HG03575 (cell line): ENCODE results near the gene DSTYK.

Experiments
- ATAC-seq: cut with Tn5 transposase; IDR thresholded peaks from one replicate; pipeline ENCODE4 v1.9.1; 2021; ENCODE audit not compliant: unreplicated experiment, insufficient number of reproducible peaks, low FRiP score; ENCODE audit errors: extremely low read depth

Gene DSTYK

GRCh38 chr1:205147191-205147835, 64.2 kb downstream of the DSTYK start:
- no peak for ATAC-seq

GRCh38 chr1:205144751-205145150, 66.8 kb downstream of the DSTYK start:
- no peak for ATAC-seq

DNA sequence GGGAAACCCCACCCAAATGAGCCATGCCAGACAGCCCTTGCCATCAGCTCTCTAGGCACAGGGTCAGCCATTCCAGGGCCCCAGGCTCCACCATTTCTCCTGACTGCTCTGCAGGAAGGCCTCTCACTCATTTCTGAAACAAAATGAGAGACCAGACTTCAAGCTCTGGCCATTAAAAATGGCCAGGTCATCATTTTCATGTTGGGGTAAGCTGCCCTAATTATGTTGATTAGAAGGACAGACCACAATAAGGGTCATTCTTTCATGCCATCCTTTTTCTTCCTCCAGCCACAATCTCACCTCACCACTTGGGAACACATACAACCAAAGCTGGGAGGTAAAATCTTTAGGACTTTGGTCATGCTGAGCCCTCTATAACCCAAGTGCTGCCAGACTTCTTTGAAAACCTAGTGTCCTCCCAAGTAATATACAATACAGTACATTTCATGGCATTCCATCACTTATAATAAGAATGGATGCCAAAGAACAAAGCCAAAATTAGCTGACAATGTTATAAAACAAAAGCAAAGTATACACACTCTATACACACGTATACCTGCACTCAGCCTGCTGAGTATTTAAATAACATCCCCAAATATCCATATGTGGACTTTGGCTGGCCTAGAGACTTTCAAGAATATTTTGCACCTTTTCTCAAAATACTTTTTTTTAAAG, 67.3 kb downstream of the DSTYK start:
- no peak for ATAC-seq

GRCh38 chr1:205142102-205142469, 69.4 kb downstream of the DSTYK start:
- no peak for ATAC-seq

- ATAC-seq, result no peak
Observed at GRCh38 chr1:205141236-205142101, 70.0 kb downstream of the DSTYK start.

DNA sequence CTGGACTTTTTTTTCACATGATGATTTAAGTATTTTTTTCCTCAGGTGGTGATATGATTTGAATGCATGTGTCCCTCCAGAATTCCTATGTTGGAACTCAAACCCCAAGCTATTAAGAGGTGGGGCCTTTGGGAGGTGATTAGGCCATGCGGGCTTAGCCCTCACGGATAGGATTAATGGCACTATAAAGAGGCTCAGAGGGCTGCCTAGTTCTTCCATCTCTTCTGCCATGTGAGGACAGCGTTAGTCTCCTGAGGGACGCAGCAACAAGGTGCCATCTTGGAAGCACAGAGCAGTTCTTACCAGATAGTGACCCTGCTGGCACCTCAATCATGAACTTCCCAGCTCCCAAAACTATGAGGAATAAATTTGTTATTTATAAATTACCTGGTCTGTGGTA, 71.4 kb downstream of the DSTYK start:
- ATAC-seq, result no peak

GRCh38 chr1:205137901-205138300, 73.6 kb downstream of the DSTYK start:
- ATAC-seq, result no peak

- no peak for ATAC-seq
Observed at GRCh38 chr1:205133287-205133686, 78.2 kb downstream of the DSTYK start.

- no peak for ATAC-seq
Observed at GRCh38 chr1:205129447-205130029, 82.0 kb downstream of the DSTYK start.

- ATAC-seq, result no peak
Observed at GRCh38 chr1:205128050-205128449, 83.5 kb downstream of the DSTYK start.

DNA sequence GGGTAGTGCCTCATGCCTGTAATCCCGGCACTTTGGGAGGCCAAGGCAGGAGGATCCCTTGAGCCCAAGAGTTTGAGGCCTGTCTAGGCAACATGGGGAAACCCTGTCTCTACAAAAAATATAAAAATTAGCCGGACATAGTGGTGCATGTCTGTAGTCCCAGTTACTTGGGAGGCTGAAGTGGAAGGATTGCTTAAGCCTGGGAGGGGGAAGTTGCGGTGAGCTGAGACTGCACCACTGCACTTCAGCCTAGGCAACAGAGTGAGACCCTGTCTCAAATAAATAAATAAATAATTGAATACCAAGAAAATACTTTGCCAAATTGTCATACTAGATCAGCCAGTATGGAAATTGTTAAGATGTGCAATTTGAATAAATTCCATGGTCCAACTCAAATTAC, 83.9 kb downstream of the DSTYK start:
- ATAC-seq, result no peak

DNA sequence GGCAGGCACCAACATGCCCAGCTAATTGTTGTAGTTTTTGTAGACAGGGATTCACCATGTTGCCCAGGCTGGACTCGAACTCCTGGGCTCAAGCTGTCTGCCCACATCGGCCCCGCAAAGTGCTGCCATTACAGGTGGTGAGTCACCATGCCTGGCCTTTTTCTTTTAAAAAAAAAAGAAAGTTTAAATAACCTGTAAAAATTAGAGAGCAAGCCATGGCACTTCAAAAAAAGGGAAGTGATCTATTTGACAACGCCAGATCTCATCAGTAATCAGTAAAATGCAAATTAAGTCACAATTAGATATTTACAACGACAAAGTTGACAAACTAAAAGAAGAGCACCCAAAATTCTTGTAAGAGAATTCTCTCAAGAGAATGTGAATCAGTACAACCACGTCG, 86.8 kb downstream of the DSTYK start:
- ATAC-seq, result no peak

- peak; percentile 9 for ATAC-seq
Observed at GRCh38 chr1:205122489-205122882, 89.0 kb downstream of the DSTYK start.

- peak; percentile 53 for ATAC-seq
Observed at GRCh38 chr1:205121660-205122488, 89.6 kb downstream of the DSTYK start, which contains the start of gene RBBP5. Gene RBBP5 (minus strand): TSS chr1:205121978. CDS start chr1:205121873, 105 bp downstream.

GRCh38 chr1:205118752-205119151, 92.8 kb downstream of the DSTYK start:
- ATAC-seq, result no peak

GRCh38 chr1:205111354-205111753, 100.1 kb downstream of the DSTYK start:
- ATAC-seq, result no peak

DNA sequence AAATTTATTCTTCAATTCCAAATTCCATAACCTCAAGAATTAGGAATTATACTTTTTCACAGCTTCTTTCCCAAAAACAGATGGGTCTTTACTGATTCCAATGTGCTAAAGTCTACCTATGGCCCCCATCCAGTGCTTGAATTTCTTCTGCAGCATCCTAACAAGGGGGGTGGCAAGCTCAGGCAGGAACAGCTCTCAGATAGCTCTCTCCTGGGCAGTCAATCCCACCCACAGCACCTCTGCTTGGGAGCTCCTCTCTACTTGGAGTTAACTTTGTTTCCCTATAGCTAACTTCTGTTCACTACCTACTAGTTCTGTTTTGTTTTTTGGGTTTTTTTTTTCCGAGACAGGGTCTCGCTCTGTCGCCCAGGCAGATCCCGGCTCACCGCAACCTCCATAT, 101.8 kb downstream of the DSTYK start:
- ATAC-seq, result no peak

DNA sequence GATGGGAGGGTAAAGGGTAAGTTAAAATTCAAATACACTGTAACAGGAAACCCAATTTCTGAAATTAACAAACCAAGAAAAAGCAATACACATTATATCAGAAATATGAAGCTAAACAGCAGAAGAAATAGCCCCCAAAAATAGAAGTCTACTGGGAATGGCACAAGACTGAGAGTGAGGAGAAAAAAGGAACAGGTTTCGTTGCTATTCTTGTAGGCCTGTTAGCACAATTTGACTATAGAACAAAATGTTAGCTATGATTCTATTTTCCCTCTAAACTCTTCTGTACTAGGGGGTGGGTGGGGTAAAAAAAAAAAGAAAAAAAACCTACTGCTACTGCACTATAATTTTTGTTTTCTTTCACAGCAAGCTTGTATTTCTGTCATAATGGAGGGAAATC, 102.2 kb downstream of the DSTYK start:
- no peak for ATAC-seq

DNA sequence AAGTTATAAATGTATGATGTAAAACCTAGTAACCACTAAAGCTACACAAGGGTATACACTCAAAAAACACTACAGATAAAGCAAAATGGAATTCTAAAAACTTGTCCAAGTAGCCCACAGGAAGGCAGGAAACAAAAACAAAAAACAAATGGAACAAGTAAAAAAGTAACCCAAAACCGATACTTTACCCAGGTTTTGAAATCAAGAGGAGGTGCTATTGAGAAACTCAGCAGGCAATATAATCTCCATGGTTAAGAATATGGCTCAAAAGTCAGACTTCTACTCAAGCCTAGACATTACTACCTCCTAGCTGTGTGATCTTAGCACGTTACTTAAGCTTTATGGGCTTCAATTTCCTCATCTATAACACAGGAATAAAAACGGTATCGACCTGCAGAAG, 103.0 kb downstream of the DSTYK start:
- ATAC-seq, result no peak
